Endothelial cell of umbilical vein (primary cell): ENCODE results near the gene CDK11B. TPM values are rescaled to one million over a fixed set of nuclear protein-coding genes. Genes with fewer than 3 reads are reported as not detected.

ENCODE experiments used
- BruUV-seq: library from RNA; stranded (reverse); fragments of 400-500 nt; replicated peaks from 2 replicates; lab custom pipeline; 2021; lab: Mats Ljungman, UMichigan
- CTCF ChIA-PET: fragments of 300-600, 350-600 bp; sonication (Branson Sonifier 250); formaldehyde crosslinking; loops from one replicate; lab custom pipeline; 2021; ENCODE audit warnings: antibody characterized with exemption, inconsistent platforms; lab: Charles Lee
- POLR2A ChIA-PET: fragments of 300-600, 350-600 bp; sonication (Branson Sonifier 250); formaldehyde crosslinking; loops from one replicate; lab custom pipeline; 2021; ENCODE audit warnings: antibody characterized with exemption, inconsistent platforms; lab: Charles Lee
- DNase-seq: peaks from one replicate; pipeline ENCODE4 v3.0.0-alpha.2; 2011; ENCODE audit warnings: low read depth, low spot score
- FAIRE-seq: peaks from 2 replicates; lab custom pipeline; 2011; peaks lifted over from hg19 to GRCh38; lab: Jason Lieb, UNC
- H2AFZ ChIP-seq: 2 replicates; pipeline ENCODE4 v1.6.0; 2012; ENCODE audit warnings: low read depth, low read length, control low read depth, inconsistent platforms
- H3K27ac ChIP-seq: 2 replicates; pipeline ENCODE4 v1.5.1; 2011; ENCODE audit warnings: low read depth, mild to moderate bottlenecking, control low read depth, low read length, moderate library complexity; ENCODE audit not compliant: insufficient read depth
- H3K27me3 ChIP-seq, 2 experiments: 2 replicates each; pipeline versions ENCODE4 v1.6.0 to v1.6.1; 2011; ENCODE audit warnings: low read length in 2 of 2, mixed read lengths in 1 of 2; ENCODE audit not compliant: control insufficient read depth in 2 of 2, insufficient read depth in 2 of 2
- H3K36me3 ChIP-seq, 2 experiments: 2 replicates in 1 of 2; 3 replicates in 1 of 2; pipeline ENCODE4 v1.5.1; 2011; ENCODE audit warnings: low read length in 2 of 2, mild to moderate bottlenecking in 1 of 2, moderate library complexity in 1 of 2; ENCODE audit not compliant: control insufficient read depth in 2 of 2, insufficient read depth in 2 of 2; ENCODE audit errors: extremely low read depth in 1 of 2
- H3K4me1 ChIP-seq: 3 replicates; pipeline ENCODE4 v1.5.1; 2011; ENCODE audit warnings: mild to moderate bottlenecking, low read length; ENCODE audit not compliant: control insufficient read depth, insufficient read depth; ENCODE audit errors: extremely low read depth
- H3K4me2 ChIP-seq: 2 replicates; pipeline ENCODE4 v1.6.1; 2011; ENCODE audit warnings: low read length, control low read depth, mixed read lengths; ENCODE audit not compliant: insufficient read depth
- H3K4me3 ChIP-seq, 3 experiments: fragments of 200-600 bp in 1 of 3; sonication (generic), shearing (Covaris generic) in 1 of 3; replicated peaks in 1 of 3; 2 replicates each; pipeline ENCODE4 v1.5.1; 2011 to 2016; ENCODE audit warnings: control low read depth in 3 of 3, low read length in 3 of 3, mild to moderate bottlenecking in 2 of 3, inconsistent platforms in 1 of 3, low read depth in 1 of 3, moderate library complexity in 1 of 3; ENCODE audit not compliant: insufficient read depth in 1 of 3
- H3K79me2 ChIP-seq: 2 replicates; pipeline ENCODE4 v1.6.0; 2012; ENCODE audit warnings: low read length, inconsistent platforms; ENCODE audit not compliant: control insufficient read depth, insufficient read depth
- H3K9ac ChIP-seq: replicated peaks from 2 replicates; pipeline ENCODE3; 2011; ENCODE audit warnings: low read length, control low read depth; ENCODE audit not compliant: insufficient read depth; ENCODE audit errors: extremely low read depth
- H3K9me1 ChIP-seq: replicated peaks from 3 replicates; pipeline ENCODE4 v1.6.0; 2011; ENCODE audit warnings: mild to moderate bottlenecking, low read length; ENCODE audit not compliant: control insufficient read depth, insufficient read depth; ENCODE audit errors: extremely low read depth
- H3K9me3 ChIP-seq: replicated peaks from 2 replicates; pipeline ENCODE4 v1.5.1; 2012; ENCODE audit warnings: low read length, inconsistent platforms; ENCODE audit not compliant: control insufficient read depth, insufficient read depth
- H4K20me1 ChIP-seq: replicated peaks from 2 replicates; pipeline ENCODE3; 2011; ENCODE audit warnings: mild to moderate bottlenecking, low read length; ENCODE audit not compliant: control insufficient read depth, insufficient read depth; ENCODE audit errors: extremely low read depth
- CTCF ChIP-seq, 2 donors: IDR thresholded peaks; 1 replicate in 1 of 2; 2 replicates in 1 of 2; pipeline ENCODE4 v1.5.1; 2011; ENCODE audit warnings: low read length in 2 of 2, mild to moderate bottlenecking in 2 of 2, moderate library complexity in 2 of 2, control low read depth in 1 of 2, inconsistent platforms in 1 of 2, low read depth in 1 of 2; ENCODE audit not compliant: insufficient read depth in 1 of 2; ENCODE audit errors: extremely low read depth in 1 of 2
- EZH2 ChIP-seq: IDR thresholded peaks from 2 replicates; pipeline ENCODE4 v1.6.1; 2012; ENCODE audit warnings: borderline replicate concordance, low read depth, mild to moderate bottlenecking, moderate library complexity, low read length, inconsistent platforms; ENCODE audit not compliant: severe bottlenecking
- FOS ChIP-seq: IDR thresholded peaks from 2 replicates; pipeline ENCODE4 v1.6.1; 2011; ENCODE audit warnings: mild to moderate bottlenecking, low read length, moderate library complexity, borderline replicate concordance; ENCODE audit not compliant: insufficient read depth
- GATA2 ChIP-seq: IDR thresholded peaks from 2 replicates; pipeline ENCODE4 v1.7.0; 2011; ENCODE audit warnings: low read depth, mild to moderate bottlenecking, moderate library complexity, mixed read lengths, low read length; ENCODE audit not compliant: insufficient read length, insufficient read depth
- JUN ChIP-seq: IDR thresholded peaks from 2 replicates; pipeline ENCODE4 v1.6.1; 2011; ENCODE audit warnings: borderline replicate concordance, low read depth; ENCODE audit not compliant: insufficient read length, insufficient read depth
- MAX ChIP-seq: IDR thresholded peaks from 2 replicates; pipeline ENCODE4 v1.6.1; 2011; ENCODE audit not compliant: insufficient read depth, insufficient read length
- MYC ChIP-seq: IDR thresholded peaks from one replicate; pipeline ENCODE4 v1.6.1; 2011; ENCODE audit warnings: mild to moderate bottlenecking, low read depth, low read length
- POLR2A ChIP-seq: IDR thresholded peaks from 2 replicates; pipeline ENCODE4 v1.6.1; 2012; ENCODE audit warnings: low read depth, mild to moderate bottlenecking, control low read depth, low read length
- POLR2AphosphoS5 ChIP-seq: IDR thresholded peaks from 2 replicates; pipeline ENCODE4 v1.6.1; 2012; ENCODE audit warnings: low read depth, mild to moderate bottlenecking, control low read depth, low read length, moderate library complexity; ENCODE audit not compliant: insufficient read depth
- dilution Hi-C: fragments of 300-500 bp; cut with MboI; formaldehyde crosslinking; loops from one replicate; pipeline ENCODE4 v1.15.0; 2019; ENCODE audit warnings: low sequenced_read_pairs; ENCODE audit not compliant: extremely low pct_ligation_motif_present
- intact Hi-C: fragments of 100-400 bp; cut with micrococcal nuclease; formaldehyde crosslinking; loops from one replicate; pipeline ENCODE4 v1.10.0; 2022
- polyA plus RNA-seq, 4 experiments: library from polyadenylated mRNA; depleted of rRNA in 3 of 4; stranded (reverse) in 3 of 4; unstranded in 1 of 4; fragments of >200 nt; gene quantifications; 2 replicates each; pipeline versions ENCODE4 v1.2.1 to v1.2.3, GENCODE V29; 2011 to 2012; ENCODE audit warnings: missing spikeins in 1 of 4
- total RNA-seq: library from RNA; stranded (reverse); gene quantifications from 2 replicates; pipeline ENCODE4 v1.2.3, GENCODE V29; 2021

CDK11B gene
- total and polyA plus RNA-seq, 2 donors (not counting 3 experiments of a cell fraction or from before 2014, with no cell fraction given): 16.4 to 32.0 TPM

GRCh38 chr1:1620433-1621139 lies 38.2 kb downstream of the CDK11B start:
- dilution Hi-C loops: no loop called here
- TF ChIP-seq EZH2: no peak
- TF ChIP-seq MYC: no peak
- TF ChIP-seq FOS: no peak
- no peak for TF ChIP-seq POLR2A
- no peak for TF ChIP-seq CTCF (IDR thresholded peaks at IDR 0.05; ENCODE audit: extremely low read depth in 1 of 2, insufficient read depth in 1 of 2, low read depth in 1 of 2, low read length in 2 of 2)
- no peak for TF ChIP-seq MAX
- no peak for TF ChIP-seq JUN
- TF ChIP-seq GATA2: no peak
- TF ChIP-seq POLR2AphosphoS5: no peak
- Histone ChIP-seq H3K9me3 (no peaks in the 10 kb centered on the region), H3K9me1 (no peaks in the 10 kb centered on the region), H3K4me2 (no peak overlapping the region), H3K79me2 (peaks cover 3% of the 10 kb centered on the region), H3K4me3 (no peak overlapping the region), H3K9ac (no peak overlapping the region), H3K36me3 (peaks cover 0 to 2% of the 10 kb centered on the region in 2 experiments), H4K20me1 (no peaks in the 10 kb centered on the region), H3K27me3 (no peaks in the 10 kb centered on the region), H2AFZ (no peak overlapping the region), H3K27ac (no peak overlapping the region), H3K4me1 (peaks cover 5% of the 10 kb centered on the region)
- intact Hi-C loops: no loop called here
- ChIA-PET CTCF (no interaction called here), POLR2A (no interaction called here)
- DNase-seq: no peak
- no TSS peak for BruUV-seq
- FAIRE-seq: no peak
